Bone marrow (tissue), 2 donors: Measurements from ENCODE around the gene BMAL2.

Experiments
- DNase-seq, 2 donors: peaks; one replicate each; lab custom pipeline; 2025; lab: John Stamatoyannopoulos, UW

Gene BMAL2

GRCh38 chr12:27355979-27356378 is 23.3 kb downstream of the BMAL2 start:
- no peak for DNase-seq

DNA sequence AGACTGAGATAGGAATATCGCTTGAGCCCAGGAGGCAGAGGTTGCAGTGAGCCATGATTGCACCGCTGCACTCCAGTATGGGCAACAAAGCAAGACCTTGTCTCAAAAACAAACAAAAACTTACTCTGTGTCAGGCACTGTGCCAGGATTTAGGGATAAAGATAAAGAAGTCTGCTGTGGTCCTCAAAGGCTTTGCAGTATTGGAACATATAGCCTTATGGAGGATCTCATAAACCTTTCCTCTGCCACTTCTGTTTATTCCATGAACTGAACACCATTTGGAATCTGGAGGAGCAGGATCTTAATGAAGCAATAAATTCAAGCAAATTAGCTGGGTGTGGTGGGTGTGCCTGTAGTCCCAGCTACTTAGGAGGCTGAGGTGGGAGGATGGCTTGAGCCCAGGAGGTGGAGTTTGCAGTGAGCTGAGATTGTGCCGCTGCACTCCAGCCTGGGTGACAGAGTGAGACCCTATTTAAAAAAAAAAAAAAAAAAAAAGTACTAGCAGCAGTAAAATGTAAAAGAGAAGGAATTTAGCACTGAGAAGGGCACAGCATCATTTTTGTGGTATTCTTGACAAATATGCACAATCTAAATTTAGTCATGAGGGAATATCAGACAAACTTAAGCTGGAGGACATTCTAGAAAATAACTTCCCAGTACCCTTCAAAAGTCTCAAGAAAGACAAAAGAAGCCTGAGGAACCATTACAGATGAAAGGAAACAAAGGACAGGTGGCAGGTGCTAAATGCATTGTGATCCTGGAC is 27.1 kb downstream of the BMAL2 start:
- no peak for DNase-seq

DNA sequence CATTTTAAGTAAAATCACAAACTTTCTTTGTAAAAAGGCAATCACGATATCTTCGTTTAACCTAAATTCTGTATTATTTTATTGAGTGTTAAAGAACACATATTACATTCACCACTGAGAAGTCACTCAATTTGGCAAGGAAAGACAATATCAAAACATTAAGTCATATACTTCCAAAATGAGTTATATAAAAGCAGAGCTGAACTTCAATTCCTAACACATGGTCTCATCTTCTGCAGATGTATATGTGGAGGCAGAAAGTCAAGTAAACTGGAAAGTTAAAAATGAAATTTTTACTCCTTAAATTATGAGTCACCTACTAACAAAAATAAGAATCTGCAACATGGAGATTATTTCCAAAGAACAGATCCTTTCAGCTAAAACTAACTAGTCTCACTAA is 28.7 kb downstream of the BMAL2 start:
- DNase-seq, result no peak

- DNase-seq, result no peak
Observed at GRCh38 chr12:27366621-27367020, 34.0 kb downstream of the BMAL2 start.

- no peak for DNase-seq
Observed at GRCh38 chr12:27367078-27367477, 34.4 kb downstream of the BMAL2 start.

DNA sequence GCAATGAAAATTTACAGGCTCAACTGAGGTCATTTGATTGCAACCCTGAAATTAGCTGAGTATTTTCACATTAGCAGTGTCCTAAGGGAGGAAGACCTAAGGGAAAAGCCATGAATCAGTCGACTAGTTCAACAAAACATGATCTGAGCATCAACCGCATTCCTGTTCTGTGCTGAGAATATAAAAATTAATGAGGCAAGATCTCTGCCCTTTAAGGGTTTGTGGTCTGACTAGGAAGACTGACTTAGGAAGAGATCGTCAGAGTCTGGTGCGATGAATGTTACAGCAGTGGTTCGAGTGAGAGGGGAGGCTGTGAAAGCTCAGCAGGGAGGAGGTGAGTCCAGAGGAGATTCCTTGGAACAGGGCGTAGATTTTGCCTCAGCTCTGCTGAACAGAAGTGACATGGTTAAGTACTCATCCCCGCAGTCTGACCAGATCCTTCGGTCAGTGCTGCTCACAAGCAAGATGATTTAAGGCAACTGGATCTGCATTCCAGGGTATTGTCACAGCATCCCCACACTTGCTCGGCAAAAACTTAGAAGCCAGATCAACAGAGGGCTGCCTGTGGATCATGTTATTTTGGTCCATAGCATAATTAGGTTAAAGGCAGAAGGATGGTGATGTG is 49.6 kb downstream of the BMAL2 start:
- DNase-seq, result no peak
